Measurements from ENCODE around the gene ADAMTS15. TPM values are rescaled to one million over a fixed set of nuclear protein-coding genes. Genes with fewer than 3 reads are reported as not detected.

The ADAMTS15 gene
- total RNA-seq, 1 experiment from 2014 or later: 0.83 TPM

GRCh38 chr11:130433357-130433756 is 15.1 kb upstream of the ADAMTS15 start:
- Mint-ChIP-seq H3K4me3 (ENCODE audit: low read depth, unreplicated experiment) (no peak overlapping the region), H3K9me3 (ENCODE audit: low read depth, unreplicated experiment) (no peaks in the 10 kb centered on the region), H3K4me1 (ENCODE audit: low read depth, unreplicated experiment) (no peaks in the 10 kb centered on the region), H3K27ac (ENCODE audit: unreplicated experiment) (no peak overlapping the region), H3K27me3 (ENCODE audit: unreplicated experiment) (peaks cover 35% of the 10 kb centered on the region), H3K36me3 (ENCODE audit: insufficient read depth, unreplicated experiment) (no peaks in the 10 kb centered on the region)
- intact Hi-C loops (cut with micrococcal nuclease; ENCODE audit: unreplicated experiment): loop anchor here (5.0 kb wide), 1 partner anchor 414 kb away; no protein-coding TSS in a partner anchor
- no TSS peak for BruUV-seq (replicated peaks)
- DNase-seq: no peak
- CTCF ChIA-PET: interaction anchor here (0.7 to 1.9 kb wide), 2 partner anchors 286 to 429 kb away, joined by 4 to 8 read pairs; no protein-coding TSS in a partner anchor
- no peak for TF ChIP-seq CTCF (IDR thresholded peaks at IDR 0.05; ENCODE audit: unreplicated experiment)

- peaks cover 35% of the 10 kb centered on the region for H3K27me3 Mint-ChIP-seq (ENCODE audit: unreplicated experiment)
- BruUV-seq (replicated peaks): no TSS peak
- peak; percentile 53 for TF ChIP-seq CTCF (IDR thresholded peaks at IDR 0.05; ENCODE audit: unreplicated experiment)
- no peak overlapping the region for H3K4me3 Mint-ChIP-seq (ENCODE audit: low read depth, unreplicated experiment)
- H3K4me1 Mint-ChIP-seq (ENCODE audit: low read depth, unreplicated experiment): no peaks in the 10 kb centered on the region
- no peaks in the 10 kb centered on the region for H3K36me3 Mint-ChIP-seq (ENCODE audit: insufficient read depth, unreplicated experiment)
- H3K9me3 Mint-ChIP-seq (ENCODE audit: low read depth, unreplicated experiment): no peaks in the 10 kb centered on the region
- intact Hi-C loops (cut with micrococcal nuclease; ENCODE audit: unreplicated experiment): loop anchor here (1.0 to 5.0 kb wide), 3 partner anchors 394 to 428 kb away; no protein-coding TSS in a partner anchor
- CTCF ChIA-PET: interaction anchor here (0.6 to 1.6 kb wide), 7 partner anchors 14 to 428 kb away, joined by 3 to 35 read pairs (median 4); partner anchors contain the start of gene ADAMTS15
- DNase-seq: peak; percentile 64
- no peak overlapping the region for H3K27ac Mint-ChIP-seq (ENCODE audit: unreplicated experiment)
Measured at GRCh38 chr11:130434521-130435223, 13.8 kb upstream of the ADAMTS15 start.

- no peak for DNase-seq
- CTCF ChIA-PET: interaction anchor here (1.0 to 1.6 kb wide), 6 partner anchors 156 to 427 kb away, joined by 3 to 35 read pairs (median 5); no protein-coding TSS in a partner anchor
- peaks cover 36% of the 10 kb centered on the region for H3K27me3 Mint-ChIP-seq (ENCODE audit: unreplicated experiment)
Measured at GRCh38 chr11:130435671-130436070, 12.8 kb upstream of the ADAMTS15 start.

GRCh38 chr11:130436171-130436570 is 12.3 kb upstream of the ADAMTS15 start:
- Mint-ChIP-seq H3K27ac (ENCODE audit: unreplicated experiment) (no peak overlapping the region), H3K36me3 (ENCODE audit: insufficient read depth, unreplicated experiment) (no peaks in the 10 kb centered on the region), H3K9me3 (ENCODE audit: low read depth, unreplicated experiment) (no peaks in the 10 kb centered on the region), H3K27me3 (ENCODE audit: unreplicated experiment) (peaks cover 36% of the 10 kb centered on the region), H3K4me3 (ENCODE audit: low read depth, unreplicated experiment) (no peak overlapping the region), H3K4me1 (ENCODE audit: low read depth, unreplicated experiment) (no peaks in the 10 kb centered on the region)
- no peak for TF ChIP-seq CTCF (IDR thresholded peaks at IDR 0.05; ENCODE audit: unreplicated experiment)
- no peak for DNase-seq
- BruUV-seq (replicated peaks): no TSS peak
- CTCF ChIA-PET: interaction anchor here (1.6 kb wide), 1 partner anchor 388 kb away, joined by 4 read pairs; no protein-coding TSS in a partner anchor
- intact Hi-C loops (cut with micrococcal nuclease; ENCODE audit: unreplicated experiment): no loop called here

More at GRCh38 chr11:130435671-130436070, 12.8 kb upstream of the ADAMTS15 start:
- no peak overlapping the region for H3K4me3 Mint-ChIP-seq (ENCODE audit: low read depth, unreplicated experiment)
- no TSS peak for BruUV-seq (replicated peaks)
- no peaks in the 10 kb centered on the region for H3K4me1 Mint-ChIP-seq (ENCODE audit: low read depth, unreplicated experiment)
- no peaks in the 10 kb centered on the region for H3K9me3 Mint-ChIP-seq (ENCODE audit: low read depth, unreplicated experiment)
- H3K36me3 Mint-ChIP-seq (ENCODE audit: insufficient read depth, unreplicated experiment): no peaks in the 10 kb centered on the region
- H3K27ac Mint-ChIP-seq (ENCODE audit: unreplicated experiment): no peak overlapping the region
- no peak for TF ChIP-seq CTCF (IDR thresholded peaks at IDR 0.05; ENCODE audit: unreplicated experiment)
- intact Hi-C loops (cut with micrococcal nuclease; ENCODE audit: unreplicated experiment): loop anchor here (1.0 kb wide), 1 partner anchor 393 kb away; no protein-coding TSS in a partner anchor

Measured in Calu3 (cell line).